WTC11 (cell line): ENCODE data around the gene KYNU. TPM values are rescaled to one million over a fixed set of nuclear protein-coding genes. Genes with fewer than 3 reads are reported as not detected.

Experiments
- ATAC-seq: fragments of 200-7000 bp; cut with Tn5 transposase; 2 replicates; pipeline ENCODE4 v1.10.0; 2021; ENCODE audit warnings: mild to moderate bottlenecking, moderate library complexity
- CTCF ChIA-PET: fragments of 300-600 bp; sonication (Branson Sonifier 250); formaldehyde crosslinking; loops from one replicate; lab custom pipeline; 2021; ENCODE audit warnings: antibody characterized with exemption; lab: Charles Lee
- POLR2A ChIA-PET: fragments of 350-600 bp; sonication (Branson Sonifier 250); formaldehyde crosslinking; loops from one replicate; lab custom pipeline; 2021; ENCODE audit warnings: antibody characterized with exemption; lab: Charles Lee
- DNase-seq: peaks from one replicate; pipeline ENCODE4 v3.0.0; 2021; ENCODE audit warnings: low spot score
- H3K27ac Mint-ChIP-seq: 2 replicates; pipeline ENCODE4 v1.8.0; 2021; ENCODE audit warnings: mixed read lengths
- H3K27me3 Mint-ChIP-seq: 2 replicates; pipeline ENCODE4 v1.8.0; 2021; ENCODE audit warnings: low read depth, mild to moderate bottlenecking, moderate library complexity, mixed read lengths
- H3K36me3 Mint-ChIP-seq: 2 replicates; pipeline ENCODE4 v1.8.0; 2021; ENCODE audit warnings: mixed read lengths
- H3K4me1 Mint-ChIP-seq: 2 replicates; pipeline ENCODE4 v1.8.0; 2022; ENCODE audit warnings: mixed read lengths
- H3K4me3 Mint-ChIP-seq: 2 replicates; pipeline ENCODE4 v1.8.0; 2021; ENCODE audit warnings: mild to moderate bottlenecking, moderate library complexity, mixed read lengths
- H3K9me3 Mint-ChIP-seq: 2 replicates; pipeline ENCODE4 v1.8.0; 2021; ENCODE audit warnings: mixed read lengths
- CREB1 ChIP-seq: sonication (generic); formaldehyde crosslinking; IDR thresholded peaks from 2 replicates; pipeline ENCODE4 v1.8.0; 2023; ENCODE audit warnings: mild to moderate bottlenecking, missing genetic modification reagents
- ELF4 ChIP-seq: sonication (generic); formaldehyde crosslinking; IDR thresholded peaks from 2 replicates; pipeline ENCODE4 v1.8.1; 2022; ENCODE audit warnings: low read depth, mild to moderate bottlenecking, moderate library complexity, missing genetic modification reagents
- EMX1 ChIP-seq: fragments of 250-450 bp; sonication (Bioruptor Pico); IDR thresholded peaks from 2 replicates; pipeline ENCODE4 v1.8.0; 2021; ENCODE audit warnings: mild to moderate bottlenecking
- ETV6 ChIP-seq: sonication (generic); formaldehyde crosslinking; IDR thresholded peaks from 2 replicates; pipeline ENCODE4 v1.8.1; 2022; ENCODE audit warnings: mild to moderate bottlenecking, missing genetic modification reagents
- MXD4 ChIP-seq: fragments of 250-450 bp; sonication (Bioruptor Pico); IDR thresholded peaks from 2 replicates; pipeline ENCODE4 v1.8.0; 2021; ENCODE audit warnings: mild to moderate bottlenecking, moderate library complexity, borderline replicate concordance
- NFYB ChIP-seq: sonication (generic); formaldehyde crosslinking; conservative IDR thresholded peaks from 2 replicates; pipeline ENCODE4 v1.8.0; 2022; ENCODE audit warnings: low read depth, missing genetic modification reagents
- OVOL2 ChIP-seq: fragments of 250-450 bp; sonication (Bioruptor Pico); IDR thresholded peaks from 2 replicates; pipeline ENCODE4 v1.9.0; 2021; ENCODE audit warnings: mild to moderate bottlenecking, borderline replicate concordance
- PRRX2 ChIP-seq: fragments of 250-450 bp; sonication (Bioruptor Pico); IDR thresholded peaks from 2 replicates; pipeline ENCODE4 v1.8.0; 2021; ENCODE audit warnings: mild to moderate bottlenecking
- RELA ChIP-seq: sonication (generic); formaldehyde crosslinking; IDR thresholded peaks from 2 replicates; pipeline ENCODE4 v1.8.1; 2022; ENCODE audit warnings: missing genetic modification reagents, mild to moderate bottlenecking, borderline replicate concordance
- SMAD3 ChIP-seq: sonication (generic); formaldehyde crosslinking; IDR thresholded peaks from 2 replicates; pipeline ENCODE4 v1.8.0; 2022; ENCODE audit warnings: missing genetic modification reagents, mild to moderate bottlenecking, borderline replicate concordance
- SMAD4 ChIP-seq: sonication (generic); formaldehyde crosslinking; IDR thresholded peaks from 2 replicates; pipeline ENCODE4 v1.8.0; 2022; ENCODE audit warnings: mild to moderate bottlenecking, missing genetic modification reagents
- TEAD4 ChIP-seq: sonication (generic); formaldehyde crosslinking; IDR thresholded peaks from 2 replicates; pipeline ENCODE4 v1.8.0; 2022; ENCODE audit warnings: mild to moderate bottlenecking, missing genetic modification reagents
- TP53 ChIP-seq: sonication (generic); formaldehyde crosslinking; IDR thresholded peaks from 2 replicates; pipeline ENCODE4 v1.8.1; 2023; ENCODE audit warnings: mild to moderate bottlenecking, missing genetic modification reagents
- ZBTB21 ChIP-seq: sonication (generic); formaldehyde crosslinking; IDR thresholded peaks from 2 replicates; pipeline ENCODE4 v1.8.1; 2023; ENCODE audit warnings: mild to moderate bottlenecking, missing genetic modification reagents, borderline replicate concordance
- ZNF219 ChIP-seq: sonication (generic); formaldehyde crosslinking; IDR thresholded peaks from 2 replicates; pipeline ENCODE4 v1.8.0; 2023; ENCODE audit warnings: missing genetic modification reagents, mild to moderate bottlenecking, borderline replicate concordance
- ZNF396 ChIP-seq: fragments of 250-450 bp; sonication (Bioruptor Pico); IDR thresholded peaks from 2 replicates; pipeline ENCODE4 v1.8.0; 2021; ENCODE audit warnings: mild to moderate bottlenecking, moderate library complexity, borderline replicate concordance
- total RNA-seq: library from RNA; stranded (reverse); gene quantifications from 3 replicates; pipeline ENCODE4 v1.2.3, GENCODE V29; 2021
- TF ChIP-seq, protein P1 (sequence below): sonication (generic); formaldehyde crosslinking; IDR thresholded peaks from 2 replicates; pipeline ENCODE4 v1.8.1; 2022; ENCODE audit warnings: mild to moderate bottlenecking, moderate library complexity, missing genetic modification reagents
- TF ChIP-seq, protein P2 (sequence below): sonication (generic); formaldehyde crosslinking; conservative IDR thresholded peaks from 2 replicates; pipeline ENCODE4 v1.8.1; 2022; ENCODE audit warnings: mild to moderate bottlenecking, missing genetic modification reagents
- TF ChIP-seq, protein P3 (sequence below): sonication (generic); formaldehyde crosslinking; IDR thresholded peaks from 2 replicates; pipeline ENCODE4 v1.8.0; 2023; ENCODE audit warnings: missing genetic modification reagents
- TF ChIP-seq, protein P4 (sequence below): sonication (generic); formaldehyde crosslinking; IDR thresholded peaks from 2 replicates; pipeline ENCODE4 v1.8.0; 2022; ENCODE audit warnings: mild to moderate bottlenecking, missing genetic modification reagents
- TF ChIP-seq, protein P5 (sequence below): fragments of 200-600 bp; IDR thresholded peaks from 2 replicates; pipeline ENCODE4 v1.8.0; 2022; ENCODE audit warnings: antibody characterized with exemption
- TF ChIP-seq, protein P6 (sequence below): sonication (generic); formaldehyde crosslinking; IDR thresholded peaks from 2 replicates; pipeline ENCODE4 v1.8.0; 2023; ENCODE audit warnings: missing genetic modification reagents, mild to moderate bottlenecking, borderline replicate concordance
- TF ChIP-seq, protein P7 (sequence below): sonication (generic); formaldehyde crosslinking; IDR thresholded peaks from 2 replicates; pipeline ENCODE4 v1.8.1; 2022; ENCODE audit warnings: low read depth, mild to moderate bottlenecking, moderate library complexity, missing genetic modification reagents, borderline replicate concordance

Gene KYNU
- total RNA-seq, 1 experiment from 2014 or later: 0.85 TPM

DNA sequence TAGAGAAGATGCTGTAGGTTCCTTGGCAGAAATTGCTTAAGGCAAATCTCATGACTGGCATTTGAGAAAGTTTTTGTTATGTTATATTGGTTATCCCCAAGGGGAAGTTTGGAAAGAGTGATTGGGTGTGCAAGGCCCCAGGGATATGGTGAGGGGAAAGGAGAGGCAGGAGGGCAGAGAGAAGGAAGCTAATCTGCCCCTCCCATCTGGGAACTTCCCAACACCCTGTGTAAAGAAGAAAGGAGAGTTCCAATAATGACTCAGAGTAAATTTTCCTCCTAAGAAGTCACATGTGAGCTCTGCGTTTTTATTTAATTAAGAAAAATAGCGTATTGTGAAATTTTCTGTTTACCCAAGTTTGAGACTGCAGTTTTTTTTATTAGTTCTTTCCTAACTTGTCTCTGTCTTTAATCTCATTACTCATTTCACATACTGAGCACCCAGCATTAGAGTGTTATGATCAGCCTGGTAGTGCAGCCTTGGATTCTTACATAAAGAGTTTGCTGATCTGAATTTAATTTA is 3.1 kb upstream of the KYNU start (continued):
- TF ChIP-seq, protein P1, sequence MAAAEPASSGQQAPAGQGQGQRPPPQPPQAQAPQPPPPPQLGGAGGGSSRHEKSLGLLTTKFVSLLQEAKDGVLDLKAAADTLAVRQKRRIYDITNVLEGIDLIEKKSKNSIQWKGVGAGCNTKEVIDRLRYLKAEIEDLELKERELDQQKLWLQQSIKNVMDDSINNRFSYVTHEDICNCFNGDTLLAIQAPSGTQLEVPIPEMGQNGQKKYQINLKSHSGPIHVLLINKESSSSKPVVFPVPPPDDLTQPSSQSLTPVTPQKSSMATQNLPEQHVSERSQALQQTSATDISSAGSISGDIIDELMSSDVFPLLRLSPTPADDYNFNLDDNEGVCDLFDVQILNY (CRISPR knock-in tag): no peak
- TF ChIP-seq, protein P2, sequence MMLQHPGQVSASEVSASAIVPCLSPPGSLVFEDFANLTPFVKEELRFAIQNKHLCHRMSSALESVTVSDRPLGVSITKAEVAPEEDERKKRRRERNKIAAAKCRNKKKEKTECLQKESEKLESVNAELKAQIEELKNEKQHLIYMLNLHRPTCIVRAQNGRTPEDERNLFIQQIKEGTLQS (CRISPR knock-in tag): no peak
- no peak for TF ChIP-seq ZNF396 (CRISPR knock-in tag)
- TF ChIP-seq, all 79 proteins: peak for 0

DNA sequence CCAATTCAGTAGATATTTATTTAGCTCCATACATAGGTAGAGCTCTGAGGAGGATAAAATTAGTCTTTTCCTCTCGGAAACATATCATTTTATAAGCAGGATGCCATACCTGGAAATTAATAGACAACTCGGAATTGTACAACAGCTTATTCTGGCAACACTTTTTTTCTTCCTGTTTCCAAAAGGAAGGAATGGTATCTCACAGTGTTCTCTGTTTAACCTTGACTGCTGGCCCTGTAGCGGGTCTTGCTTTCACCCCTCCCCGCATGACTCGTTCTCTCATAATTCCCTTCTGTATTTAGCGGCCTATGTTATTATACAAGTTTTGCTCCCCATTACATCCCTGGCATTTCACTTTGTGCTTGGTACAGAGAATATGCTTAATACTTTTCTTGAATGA is 2.5 kb upstream of the KYNU start:
- ATAC-seq (no peak), DNase-seq (no peak)
- no peaks in the 10 kb centered on the region for H3K36me3 Mint-ChIP-seq
- TF ChIP-seq, protein P1 (CRISPR knock-in tag): no peak
- TF ChIP-seq TEAD4 (CRISPR knock-in tag): no peak
- no peak for TF ChIP-seq ETV6 (CRISPR knock-in tag)
- no peak for TF ChIP-seq SMAD3 (CRISPR knock-in tag)
- no peak for TF ChIP-seq OVOL2 (CRISPR knock-in tag)
- TF ChIP-seq, protein P3, sequence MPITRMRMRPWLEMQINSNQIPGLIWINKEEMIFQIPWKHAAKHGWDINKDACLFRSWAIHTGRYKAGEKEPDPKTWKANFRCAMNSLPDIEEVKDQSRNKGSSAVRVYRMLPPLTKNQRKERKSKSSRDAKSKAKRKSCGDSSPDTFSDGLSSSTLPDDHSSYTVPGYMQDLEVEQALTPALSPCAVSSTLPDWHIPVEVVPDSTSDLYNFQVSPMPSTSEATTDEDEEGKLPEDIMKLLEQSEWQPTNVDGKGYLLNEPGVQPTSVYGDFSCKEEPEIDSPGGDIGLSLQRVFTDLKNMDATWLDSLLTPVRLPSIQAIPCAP: no peak
- no peak for TF ChIP-seq EMX1 (CRISPR knock-in tag)
- no peak for TF ChIP-seq CREB1 (CRISPR knock-in tag)
- TF ChIP-seq MXD4 (CRISPR knock-in tag): no peak
- TF ChIP-seq ZNF219 (CRISPR knock-in tag): no peak
- no peak for TF ChIP-seq RELA (CRISPR knock-in tag)
- TF ChIP-seq NFYB (CRISPR knock-in tag): no peak
- TF ChIP-seq ZNF396 (CRISPR knock-in tag): no peak
- TF ChIP-seq, protein P4, sequence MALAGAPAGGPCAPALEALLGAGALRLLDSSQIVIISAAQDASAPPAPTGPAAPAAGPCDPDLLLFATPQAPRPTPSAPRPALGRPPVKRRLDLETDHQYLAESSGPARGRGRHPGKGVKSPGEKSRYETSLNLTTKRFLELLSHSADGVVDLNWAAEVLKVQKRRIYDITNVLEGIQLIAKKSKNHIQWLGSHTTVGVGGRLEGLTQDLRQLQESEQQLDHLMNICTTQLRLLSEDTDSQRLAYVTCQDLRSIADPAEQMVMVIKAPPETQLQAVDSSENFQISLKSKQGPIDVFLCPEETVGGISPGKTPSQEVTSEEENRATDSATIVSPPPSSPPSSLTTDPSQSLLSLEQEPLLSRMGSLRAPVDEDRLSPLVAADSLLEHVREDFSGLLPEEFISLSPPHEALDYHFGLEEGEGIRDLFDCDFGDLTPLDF (CRISPR knock-in tag): no peak
- H3K9me3 Mint-ChIP-seq: no peaks in the 10 kb centered on the region
- no peaks in the 10 kb centered on the region for H3K27me3 Mint-ChIP-seq
- H3K4me3 Mint-ChIP-seq: no peak overlapping the region
- H3K4me1 Mint-ChIP-seq: peaks cover 13% of the 10 kb centered on the region
- H3K27ac Mint-ChIP-seq: no peak overlapping the region
- CTCF ChIA-PET: no interaction called here
- POLR2A ChIA-PET: no interaction called here

DNA sequence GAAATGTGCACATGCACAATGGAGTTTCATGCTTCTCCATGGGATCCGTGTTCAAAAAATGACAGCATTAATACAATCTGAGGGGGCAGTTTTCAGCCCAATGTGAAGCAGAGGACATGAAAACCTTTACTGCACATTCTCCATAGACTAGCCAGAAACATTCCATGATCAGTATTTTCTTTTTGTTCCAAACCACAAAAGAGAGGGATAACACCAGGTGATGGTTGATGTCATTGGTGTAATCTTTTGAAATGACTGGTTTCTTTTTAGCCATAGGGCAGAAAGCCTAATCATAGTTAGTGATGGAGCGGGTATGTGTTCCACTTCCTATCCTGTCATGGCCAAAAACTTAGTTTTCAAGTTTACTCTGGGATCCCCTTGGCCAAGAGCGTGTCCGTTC is 1.8 kb upstream of the KYNU start:
- Mint-ChIP-seq H3K36me3 (no peaks in the 10 kb centered on the region), H3K27me3 (no peaks in the 10 kb centered on the region), H3K4me3 (no peak overlapping the region), H3K27ac (no peak overlapping the region), H3K9me3 (no peaks in the 10 kb centered on the region), H3K4me1 (peaks cover 13% of the 10 kb centered on the region)
- POLR2A ChIA-PET: no interaction called here
- CTCF ChIA-PET: no interaction called here
- DNase-seq (no peak), ATAC-seq (no peak)
- TF ChIP-seq PRRX2 (CRISPR knock-in tag): no peak
- TF ChIP-seq, protein P5, sequence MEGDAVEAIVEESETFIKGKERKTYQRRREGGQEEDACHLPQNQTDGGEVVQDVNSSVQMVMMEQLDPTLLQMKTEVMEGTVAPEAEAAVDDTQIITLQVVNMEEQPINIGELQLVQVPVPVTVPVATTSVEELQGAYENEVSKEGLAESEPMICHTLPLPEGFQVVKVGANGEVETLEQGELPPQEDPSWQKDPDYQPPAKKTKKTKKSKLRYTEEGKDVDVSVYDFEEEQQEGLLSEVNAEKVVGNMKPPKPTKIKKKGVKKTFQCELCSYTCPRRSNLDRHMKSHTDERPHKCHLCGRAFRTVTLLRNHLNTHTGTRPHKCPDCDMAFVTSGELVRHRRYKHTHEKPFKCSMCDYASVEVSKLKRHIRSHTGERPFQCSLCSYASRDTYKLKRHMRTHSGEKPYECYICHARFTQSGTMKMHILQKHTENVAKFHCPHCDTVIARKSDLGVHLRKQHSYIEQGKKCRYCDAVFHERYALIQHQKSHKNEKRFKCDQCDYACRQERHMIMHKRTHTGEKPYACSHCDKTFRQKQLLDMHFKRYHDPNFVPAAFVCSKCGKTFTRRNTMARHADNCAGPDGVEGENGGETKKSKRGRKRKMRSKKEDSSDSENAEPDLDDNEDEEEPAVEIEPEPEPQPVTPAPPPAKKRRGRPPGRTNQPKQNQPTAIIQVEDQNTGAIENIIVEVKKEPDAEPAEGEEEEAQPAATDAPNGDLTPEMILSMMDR: no peak
- TF ChIP-seq, protein P6, sequence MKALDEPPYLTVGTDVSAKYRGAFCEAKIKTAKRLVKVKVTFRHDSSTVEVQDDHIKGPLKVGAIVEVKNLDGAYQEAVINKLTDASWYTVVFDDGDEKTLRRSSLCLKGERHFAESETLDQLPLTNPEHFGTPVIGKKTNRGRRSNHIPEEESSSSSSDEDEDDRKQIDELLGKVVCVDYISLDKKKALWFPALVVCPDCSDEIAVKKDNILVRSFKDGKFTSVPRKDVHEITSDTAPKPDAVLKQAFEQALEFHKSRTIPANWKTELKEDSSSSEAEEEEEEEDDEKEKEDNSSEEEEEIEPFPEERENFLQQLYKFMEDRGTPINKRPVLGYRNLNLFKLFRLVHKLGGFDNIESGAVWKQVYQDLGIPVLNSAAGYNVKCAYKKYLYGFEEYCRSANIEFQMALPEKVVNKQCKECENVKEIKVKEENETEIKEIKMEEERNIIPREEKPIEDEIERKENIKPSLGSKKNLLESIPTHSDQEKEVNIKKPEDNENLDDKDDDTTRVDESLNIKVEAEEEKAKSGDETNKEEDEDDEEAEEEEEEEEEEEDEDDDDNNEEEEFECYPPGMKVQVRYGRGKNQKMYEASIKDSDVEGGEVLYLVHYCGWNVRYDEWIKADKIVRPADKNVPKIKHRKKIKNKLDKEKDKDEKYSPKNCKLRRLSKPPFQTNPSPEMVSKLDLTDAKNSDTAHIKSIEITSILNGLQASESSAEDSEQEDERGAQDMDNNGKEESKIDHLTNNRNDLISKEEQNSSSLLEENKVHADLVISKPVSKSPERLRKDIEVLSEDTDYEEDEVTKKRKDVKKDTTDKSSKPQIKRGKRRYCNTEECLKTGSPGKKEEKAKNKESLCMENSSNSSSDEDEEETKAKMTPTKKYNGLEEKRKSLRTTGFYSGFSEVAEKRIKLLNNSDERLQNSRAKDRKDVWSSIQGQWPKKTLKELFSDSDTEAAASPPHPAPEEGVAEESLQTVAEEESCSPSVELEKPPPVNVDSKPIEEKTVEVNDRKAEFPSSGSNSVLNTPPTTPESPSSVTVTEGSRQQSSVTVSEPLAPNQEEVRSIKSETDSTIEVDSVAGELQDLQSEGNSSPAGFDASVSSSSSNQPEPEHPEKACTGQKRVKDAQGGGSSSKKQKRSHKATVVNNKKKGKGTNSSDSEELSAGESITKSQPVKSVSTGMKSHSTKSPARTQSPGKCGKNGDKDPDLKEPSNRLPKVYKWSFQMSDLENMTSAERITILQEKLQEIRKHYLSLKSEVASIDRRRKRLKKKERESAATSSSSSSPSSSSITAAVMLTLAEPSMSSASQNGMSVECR: no peak
- TF ChIP-seq, protein P7, sequence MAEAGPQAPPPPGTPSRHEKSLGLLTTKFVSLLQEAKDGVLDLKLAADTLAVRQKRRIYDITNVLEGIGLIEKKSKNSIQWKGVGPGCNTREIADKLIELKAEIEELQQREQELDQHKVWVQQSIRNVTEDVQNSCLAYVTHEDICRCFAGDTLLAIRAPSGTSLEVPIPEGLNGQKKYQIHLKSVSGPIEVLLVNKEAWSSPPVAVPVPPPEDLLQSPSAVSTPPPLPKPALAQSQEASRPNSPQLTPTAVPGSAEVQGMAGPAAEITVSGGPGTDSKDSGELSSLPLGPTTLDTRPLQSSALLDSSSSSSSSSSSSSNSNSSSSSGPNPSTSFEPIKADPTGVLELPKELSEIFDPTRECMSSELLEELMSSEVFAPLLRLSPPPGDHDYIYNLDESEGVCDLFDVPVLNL (CRISPR knock-in tag): no peak
- no peak for TF ChIP-seq ZBTB21
- no peak for TF ChIP-seq SMAD4 (CRISPR knock-in tag)
- no peak for TF ChIP-seq ELF4 (CRISPR knock-in tag)
- TF ChIP-seq TP53 (CRISPR knock-in tag): no peak
